Endothelial cell of umbilical vein (primary cell): ENCODE results near the gene PROKR2. TPM values are rescaled to one million over a fixed set of nuclear protein-coding genes. Genes with fewer than 3 reads are reported as not detected.

ENCODE experiments used
- BruUV-seq: library from RNA; stranded (reverse); fragments of 400-500 nt; replicated peaks from 2 replicates; lab custom pipeline; 2021; lab: Mats Ljungman, UMichigan
- CTCF ChIA-PET: fragments of 300-600, 350-600 bp; sonication (Branson Sonifier 250); formaldehyde crosslinking; loops from one replicate; lab custom pipeline; 2021; ENCODE audit warnings: antibody characterized with exemption, inconsistent platforms; lab: Charles Lee
- POLR2A ChIA-PET: fragments of 300-600, 350-600 bp; sonication (Branson Sonifier 250); formaldehyde crosslinking; loops from one replicate; lab custom pipeline; 2021; ENCODE audit warnings: antibody characterized with exemption, inconsistent platforms; lab: Charles Lee
- DNase-seq: peaks from one replicate; pipeline ENCODE4 v3.0.0-alpha.2; 2011; ENCODE audit warnings: low read depth, low spot score
- FAIRE-seq: peaks from 2 replicates; lab custom pipeline; 2011; peaks lifted over from hg19 to GRCh38; lab: Jason Lieb, UNC
- H2AFZ ChIP-seq: 2 replicates; pipeline ENCODE4 v1.6.0; 2012; ENCODE audit warnings: low read depth, low read length, control low read depth, inconsistent platforms
- H3K27ac ChIP-seq: 2 replicates; pipeline ENCODE4 v1.5.1; 2011; ENCODE audit warnings: low read depth, mild to moderate bottlenecking, control low read depth, low read length, moderate library complexity; ENCODE audit not compliant: insufficient read depth
- H3K27me3 ChIP-seq, 2 experiments: 2 replicates each; pipeline versions ENCODE4 v1.6.0 to v1.6.1; 2011; ENCODE audit warnings: low read length in 2 of 2, mixed read lengths in 1 of 2; ENCODE audit not compliant: control insufficient read depth in 2 of 2, insufficient read depth in 2 of 2
- H3K36me3 ChIP-seq, 2 experiments: 2 replicates in 1 of 2; 3 replicates in 1 of 2; pipeline ENCODE4 v1.5.1; 2011; ENCODE audit warnings: low read length in 2 of 2, mild to moderate bottlenecking in 1 of 2, moderate library complexity in 1 of 2; ENCODE audit not compliant: control insufficient read depth in 2 of 2, insufficient read depth in 2 of 2; ENCODE audit errors: extremely low read depth in 1 of 2
- H3K4me1 ChIP-seq: 3 replicates; pipeline ENCODE4 v1.5.1; 2011; ENCODE audit warnings: mild to moderate bottlenecking, low read length; ENCODE audit not compliant: control insufficient read depth, insufficient read depth; ENCODE audit errors: extremely low read depth
- H3K4me2 ChIP-seq: 2 replicates; pipeline ENCODE4 v1.6.1; 2011; ENCODE audit warnings: low read length, control low read depth, mixed read lengths; ENCODE audit not compliant: insufficient read depth
- H3K4me3 ChIP-seq, 3 experiments: fragments of 200-600 bp in 1 of 3; sonication (generic), shearing (Covaris generic) in 1 of 3; replicated peaks in 1 of 3; 2 replicates each; pipeline ENCODE4 v1.5.1; 2011 to 2016; ENCODE audit warnings: control low read depth in 3 of 3, low read length in 3 of 3, mild to moderate bottlenecking in 2 of 3, inconsistent platforms in 1 of 3, low read depth in 1 of 3, moderate library complexity in 1 of 3; ENCODE audit not compliant: insufficient read depth in 1 of 3
- H3K79me2 ChIP-seq: 2 replicates; pipeline ENCODE4 v1.6.0; 2012; ENCODE audit warnings: low read length, inconsistent platforms; ENCODE audit not compliant: control insufficient read depth, insufficient read depth
- H3K9ac ChIP-seq: replicated peaks from 2 replicates; pipeline ENCODE3; 2011; ENCODE audit warnings: low read length, control low read depth; ENCODE audit not compliant: insufficient read depth; ENCODE audit errors: extremely low read depth
- H3K9me1 ChIP-seq: replicated peaks from 3 replicates; pipeline ENCODE4 v1.6.0; 2011; ENCODE audit warnings: mild to moderate bottlenecking, low read length; ENCODE audit not compliant: control insufficient read depth, insufficient read depth; ENCODE audit errors: extremely low read depth
- H3K9me3 ChIP-seq: replicated peaks from 2 replicates; pipeline ENCODE4 v1.5.1; 2012; ENCODE audit warnings: low read length, inconsistent platforms; ENCODE audit not compliant: control insufficient read depth, insufficient read depth
- H4K20me1 ChIP-seq: replicated peaks from 2 replicates; pipeline ENCODE3; 2011; ENCODE audit warnings: mild to moderate bottlenecking, low read length; ENCODE audit not compliant: control insufficient read depth, insufficient read depth; ENCODE audit errors: extremely low read depth
- EZH2 ChIP-seq: IDR thresholded peaks from 2 replicates; pipeline ENCODE4 v1.6.1; 2012; ENCODE audit warnings: borderline replicate concordance, low read depth, mild to moderate bottlenecking, moderate library complexity, low read length, inconsistent platforms; ENCODE audit not compliant: severe bottlenecking
- FOS ChIP-seq: IDR thresholded peaks from 2 replicates; pipeline ENCODE4 v1.6.1; 2011; ENCODE audit warnings: mild to moderate bottlenecking, low read length, moderate library complexity, borderline replicate concordance; ENCODE audit not compliant: insufficient read depth
- GATA2 ChIP-seq: IDR thresholded peaks from 2 replicates; pipeline ENCODE4 v1.7.0; 2011; ENCODE audit warnings: low read depth, mild to moderate bottlenecking, moderate library complexity, mixed read lengths, low read length; ENCODE audit not compliant: insufficient read length, insufficient read depth
- JUN ChIP-seq: IDR thresholded peaks from 2 replicates; pipeline ENCODE4 v1.6.1; 2011; ENCODE audit warnings: borderline replicate concordance, low read depth; ENCODE audit not compliant: insufficient read length, insufficient read depth
- MYC ChIP-seq: IDR thresholded peaks from one replicate; pipeline ENCODE4 v1.6.1; 2011; ENCODE audit warnings: mild to moderate bottlenecking, low read depth, low read length
- POLR2A ChIP-seq: IDR thresholded peaks from 2 replicates; pipeline ENCODE4 v1.6.1; 2012; ENCODE audit warnings: low read depth, mild to moderate bottlenecking, control low read depth, low read length
- POLR2AphosphoS5 ChIP-seq: IDR thresholded peaks from 2 replicates; pipeline ENCODE4 v1.6.1; 2012; ENCODE audit warnings: low read depth, mild to moderate bottlenecking, control low read depth, low read length, moderate library complexity; ENCODE audit not compliant: insufficient read depth
- dilution Hi-C: fragments of 300-500 bp; cut with MboI; formaldehyde crosslinking; loops from one replicate; pipeline ENCODE4 v1.15.0; 2019; ENCODE audit warnings: low sequenced_read_pairs; ENCODE audit not compliant: extremely low pct_ligation_motif_present
- intact Hi-C: fragments of 100-400 bp; cut with micrococcal nuclease; formaldehyde crosslinking; loops from one replicate; pipeline ENCODE4 v1.10.0; 2022
- polyA plus RNA-seq, 4 experiments: library from polyadenylated mRNA; depleted of rRNA in 3 of 4; stranded (reverse) in 3 of 4; unstranded in 1 of 4; fragments of >200 nt; gene quantifications; 2 replicates each; pipeline versions ENCODE4 v1.2.1 to v1.2.3, GENCODE V29; 2011 to 2012; ENCODE audit warnings: missing spikeins in 1 of 4
- total RNA-seq: library from RNA; stranded (reverse); gene quantifications from 2 replicates; pipeline ENCODE4 v1.2.3, GENCODE V29; 2021
- TF ChIP-seq, protein P1 (sequence below), 2 donors: IDR thresholded peaks; 1 replicate in 1 of 2; 2 replicates in 1 of 2; pipeline ENCODE4 v1.5.1; 2011; ENCODE audit warnings: low read length in 2 of 2, mild to moderate bottlenecking in 2 of 2, moderate library complexity in 2 of 2, control low read depth in 1 of 2, inconsistent platforms in 1 of 2, low read depth in 1 of 2; ENCODE audit not compliant: insufficient read depth in 1 of 2; ENCODE audit errors: extremely low read depth in 1 of 2
- TF ChIP-seq, protein P2 (sequence below): IDR thresholded peaks from 2 replicates; pipeline ENCODE4 v1.6.1; 2011; ENCODE audit not compliant: insufficient read depth, insufficient read length

PROKR2 gene
- total and polyA plus RNA-seq, 2 donors (not counting 3 experiments of a cell fraction or from before 2014, with no cell fraction given): not detected

DNA sequence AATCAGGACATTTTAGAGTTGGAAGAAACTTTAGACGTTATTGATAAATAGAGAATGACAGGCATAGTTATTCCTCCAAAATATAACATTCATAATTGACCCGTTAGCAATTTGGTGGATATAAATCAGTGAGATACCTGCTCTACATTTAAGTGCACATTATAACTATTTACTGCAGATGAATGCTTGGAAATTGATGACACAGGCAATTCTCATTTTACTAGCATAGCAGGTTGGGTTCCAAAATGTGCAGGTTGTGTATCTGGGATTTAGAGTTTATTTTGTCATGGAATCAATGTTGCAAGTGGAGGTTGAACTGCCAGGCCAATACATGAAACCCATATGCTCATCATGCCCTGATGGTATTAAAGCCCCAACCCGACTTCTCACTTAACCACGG, 44.4 kb upstream of the PROKR2 start:
- intact Hi-C loops: no loop called here
- Histone ChIP-seq H4K20me1 (no peaks in the 10 kb centered on the region), H3K9me1 (no peaks in the 10 kb centered on the region), H3K79me2 (no peaks in the 10 kb centered on the region), H3K9me3 (no peaks in the 10 kb centered on the region), H2AFZ (no peak overlapping the region), H3K27ac (no peak overlapping the region), H3K4me2 (no peak overlapping the region), H3K36me3 (no peaks in the 10 kb centered on the region), H3K9ac (no peak overlapping the region), H3K4me3 (no peak overlapping the region), H3K27me3 (peaks cover 4 to 7% of the 10 kb centered on the region in 2 experiments), H3K4me1 (no peaks in the 10 kb centered on the region)
- FAIRE-seq: no peak
- TF ChIP-seq GATA2 (no peak), JUN (no peak), MYC (no peak), POLR2AphosphoS5 (no peak), EZH2 (no peak)
- DNase-seq: no peak
- dilution Hi-C loops: no loop called here
- ChIA-PET CTCF (interaction anchor here (1.0 kb wide), 1 partner anchor 16 kb away, joined by 3 read pairs; no protein-coding TSS in a partner anchor), POLR2A (no interaction called here)
- BruUV-seq: no TSS peak

DNA sequence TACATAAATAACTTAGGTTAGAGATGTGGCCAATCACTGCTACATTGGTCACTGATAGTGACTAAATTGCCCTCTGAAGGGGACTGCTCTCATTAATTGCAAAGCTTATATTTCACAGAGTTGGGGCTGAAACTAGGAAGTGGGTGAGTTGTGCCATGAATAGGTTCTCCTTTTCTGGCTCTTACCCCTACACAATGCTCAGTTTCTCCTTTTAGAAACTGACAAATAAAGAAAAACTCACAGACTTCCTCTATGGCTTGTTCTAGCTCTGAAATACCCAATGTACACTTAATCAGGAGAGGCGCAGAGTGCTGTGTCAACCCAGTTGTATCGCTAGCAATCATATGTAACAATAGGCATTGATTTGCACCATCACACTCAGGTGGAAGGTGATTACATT, 41.2 kb upstream of the PROKR2 start:
- no TSS peak for BruUV-seq
- dilution Hi-C loops (no loop called here), intact Hi-C loops (loop anchor here (10.0 kb wide), 1 partner anchor 233 kb away; the partner anchor contains the start of gene CDS2)
- Histone ChIP-seq H3K27me3 (peaks cover 0 to 3% of the 10 kb centered on the region in 2 experiments), H3K36me3 (no peaks in the 10 kb centered on the region), H2AFZ (no peak overlapping the region), H3K4me2 (no peak overlapping the region), H3K9me1 (no peaks in the 10 kb centered on the region), H4K20me1 (no peaks in the 10 kb centered on the region), H3K27ac (no peak overlapping the region), H3K9ac (no peak overlapping the region), H3K4me1 (peaks cover 18% of the 10 kb centered on the region), H3K4me3 (no peak overlapping the region), H3K9me3 (no peaks in the 10 kb centered on the region), H3K79me2 (no peaks in the 10 kb centered on the region)
- FAIRE-seq: no peak
- CTCF ChIA-PET: no interaction called here
- no peak for TF ChIP-seq MYC
- TF ChIP-seq POLR2AphosphoS5: no peak
- TF ChIP-seq, protein P1, sequence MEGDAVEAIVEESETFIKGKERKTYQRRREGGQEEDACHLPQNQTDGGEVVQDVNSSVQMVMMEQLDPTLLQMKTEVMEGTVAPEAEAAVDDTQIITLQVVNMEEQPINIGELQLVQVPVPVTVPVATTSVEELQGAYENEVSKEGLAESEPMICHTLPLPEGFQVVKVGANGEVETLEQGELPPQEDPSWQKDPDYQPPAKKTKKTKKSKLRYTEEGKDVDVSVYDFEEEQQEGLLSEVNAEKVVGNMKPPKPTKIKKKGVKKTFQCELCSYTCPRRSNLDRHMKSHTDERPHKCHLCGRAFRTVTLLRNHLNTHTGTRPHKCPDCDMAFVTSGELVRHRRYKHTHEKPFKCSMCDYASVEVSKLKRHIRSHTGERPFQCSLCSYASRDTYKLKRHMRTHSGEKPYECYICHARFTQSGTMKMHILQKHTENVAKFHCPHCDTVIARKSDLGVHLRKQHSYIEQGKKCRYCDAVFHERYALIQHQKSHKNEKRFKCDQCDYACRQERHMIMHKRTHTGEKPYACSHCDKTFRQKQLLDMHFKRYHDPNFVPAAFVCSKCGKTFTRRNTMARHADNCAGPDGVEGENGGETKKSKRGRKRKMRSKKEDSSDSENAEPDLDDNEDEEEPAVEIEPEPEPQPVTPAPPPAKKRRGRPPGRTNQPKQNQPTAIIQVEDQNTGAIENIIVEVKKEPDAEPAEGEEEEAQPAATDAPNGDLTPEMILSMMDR (IDR thresholded peaks at IDR 0.05; ENCODE audit: extremely low read depth in 1 of 2, insufficient read depth in 1 of 2, low read depth in 1 of 2, low read length in 2 of 2): no peak
- TF ChIP-seq, protein P2, sequence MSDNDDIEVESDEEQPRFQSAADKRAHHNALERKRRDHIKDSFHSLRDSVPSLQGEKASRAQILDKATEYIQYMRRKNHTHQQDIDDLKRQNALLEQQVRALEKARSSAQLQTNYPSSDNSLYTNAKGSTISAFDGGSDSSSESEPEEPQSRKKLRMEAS: no peak
- TF ChIP-seq FOS: no peak
- TF ChIP-seq POLR2A: no peak
- no peak for TF ChIP-seq EZH2
- no peak for TF ChIP-seq GATA2
- TF ChIP-seq JUN: no peak
- POLR2A ChIA-PET: no interaction called here
- DNase-seq: no peak
